Urothelium cell line (cell line): ENCODE measurements around the gene ETNPPL.

Experiments used
- DNase-seq: peaks from one replicate; pipeline ENCODE4 v3.0.0; 2011; ENCODE audit warnings: low spot score, mixed read lengths
- FAIRE-seq: peaks from 2 replicates; lab custom pipeline; 2011; peaks lifted over from hg19 to GRCh38; lab: Jason Lieb, UNC

The ETNPPL gene

DNA sequence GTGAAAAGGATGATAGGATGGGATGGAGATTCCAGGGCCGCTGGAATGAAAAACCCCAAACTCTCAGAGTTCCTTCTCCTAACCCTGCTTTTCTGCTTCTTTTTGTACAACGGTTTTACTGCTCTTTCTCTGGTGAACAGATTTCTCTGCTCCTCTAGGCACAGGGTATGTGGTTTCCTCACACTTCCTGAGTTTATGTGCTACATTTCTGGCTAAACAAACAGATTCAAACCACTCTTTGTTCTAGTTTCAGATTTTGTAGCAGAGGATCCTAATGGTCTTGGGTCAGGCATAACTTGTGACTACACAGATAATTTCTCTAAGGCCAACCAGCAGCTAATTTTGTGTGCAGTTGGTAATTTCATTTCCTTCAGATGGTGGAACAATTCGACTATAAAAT, 59.9 kb downstream of the ETNPPL start:
- no peak for FAIRE-seq
- DNase-seq, result no peak

DNA sequence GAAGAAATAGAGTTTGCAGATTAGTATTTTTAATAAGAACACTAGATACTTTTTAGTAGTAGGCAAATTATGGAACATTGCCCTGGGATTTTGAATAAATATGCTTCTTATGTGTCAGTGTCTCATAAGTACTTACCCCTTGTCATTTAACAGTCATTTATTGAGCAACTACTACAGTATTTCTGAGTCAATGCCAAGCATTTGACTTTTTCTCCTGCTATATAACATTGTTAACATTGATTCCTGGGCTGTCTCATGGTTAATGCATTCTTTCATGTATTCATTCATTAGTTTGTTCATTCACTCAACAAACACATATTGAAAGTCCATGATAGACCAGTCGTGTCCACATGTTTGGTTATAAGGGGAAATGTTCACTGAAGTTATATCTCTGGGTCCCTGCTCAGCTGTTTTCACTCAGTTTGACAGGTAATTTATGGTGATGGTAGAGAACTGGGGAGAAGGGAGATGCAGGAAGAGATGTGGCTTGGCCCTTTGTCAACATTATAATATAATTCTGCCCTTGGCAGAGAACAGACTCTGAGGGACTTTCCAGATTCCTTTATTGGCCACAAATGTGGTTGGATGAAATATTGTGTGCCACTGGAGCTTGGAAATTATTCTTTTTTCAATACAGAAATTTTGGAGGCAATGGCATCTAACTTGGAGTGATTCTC, 62.6 kb downstream of the ETNPPL start:
- peak; percentile 11 for DNase-seq
- FAIRE-seq, result no peak

DNA sequence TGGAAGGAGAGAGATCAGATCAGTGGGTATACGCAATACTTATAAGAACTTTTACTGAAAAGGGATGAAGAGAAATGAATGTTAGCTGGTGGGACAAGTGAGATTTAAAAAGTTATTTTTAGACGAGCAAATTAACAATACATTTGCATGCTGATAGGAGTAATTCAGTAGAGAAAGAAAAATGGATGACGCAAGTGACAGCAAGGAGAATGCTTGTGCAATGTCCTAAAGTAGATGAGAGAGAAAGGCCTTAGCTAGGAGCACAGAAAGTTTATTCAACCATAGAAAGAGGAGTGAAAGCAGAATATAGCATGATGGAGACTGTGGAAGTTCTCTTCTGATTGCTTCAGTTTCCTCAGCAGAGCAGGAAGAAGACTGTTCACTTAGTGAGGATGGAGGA, 66.7 kb downstream of the ETNPPL start:
- FAIRE-seq (no peak), DNase-seq (no peak)

DNA sequence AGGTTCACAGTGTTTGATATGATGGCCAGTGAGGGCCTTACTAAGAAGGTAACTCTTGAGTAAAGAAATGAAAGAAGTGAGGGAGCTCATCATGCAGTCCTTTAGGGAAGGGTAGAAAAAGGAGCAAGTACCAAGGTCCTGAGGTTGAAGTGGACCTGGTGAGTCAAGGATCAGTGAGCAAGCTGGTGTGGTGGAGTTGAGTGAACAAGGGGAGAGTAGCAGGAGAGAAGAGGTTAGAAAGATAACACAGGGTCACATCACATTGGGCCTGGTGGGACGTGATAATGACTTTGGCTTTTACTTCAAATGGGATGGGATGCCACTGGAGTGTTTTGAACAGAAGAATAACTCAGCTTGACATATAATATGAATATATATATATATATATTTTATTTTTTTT, 67.8 kb downstream of the ETNPPL start:
- FAIRE-seq (no peak), DNase-seq (no peak)

DNA sequence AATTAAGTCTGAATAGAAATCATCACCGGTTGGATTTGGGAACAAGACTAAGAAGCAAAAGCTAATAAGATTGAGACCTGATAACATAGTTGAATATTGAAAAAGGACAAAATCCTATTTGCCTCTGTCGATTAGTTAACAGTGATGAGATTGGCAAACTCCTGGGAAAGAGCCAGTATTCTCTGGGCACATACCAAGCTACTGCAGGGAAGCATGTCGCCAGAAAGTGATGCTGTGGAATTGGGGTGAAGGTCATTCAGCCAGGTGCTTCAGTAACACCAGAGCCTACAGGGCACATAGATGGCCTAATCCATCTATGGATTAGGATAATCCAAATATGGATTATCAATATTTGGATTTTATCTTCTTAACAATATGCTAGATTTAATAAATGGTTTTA, 68.4 kb downstream of the ETNPPL start:
- DNase-seq, result no peak
- FAIRE-seq, result no peak

DNA sequence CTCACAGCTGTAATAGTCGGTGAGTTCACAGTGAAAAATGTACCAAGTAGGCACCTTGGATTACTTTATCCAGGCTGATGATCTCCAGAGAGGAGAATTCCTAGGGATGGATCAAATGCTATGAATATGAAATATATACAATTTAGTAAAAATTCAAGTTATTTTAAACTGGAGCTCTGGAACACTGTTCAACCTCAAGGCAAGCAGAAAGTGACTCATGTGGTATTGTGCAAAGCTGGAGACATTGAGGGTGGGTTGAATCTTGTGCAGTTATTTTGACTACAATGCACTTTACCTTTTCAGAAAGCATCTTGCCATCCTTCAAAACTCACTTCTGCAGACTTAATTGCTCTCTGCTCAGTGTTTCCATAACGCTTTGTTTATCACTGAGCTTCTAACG, 69.0 kb downstream of the ETNPPL start:
- no peak for FAIRE-seq
- DNase-seq, result no peak

DNA sequence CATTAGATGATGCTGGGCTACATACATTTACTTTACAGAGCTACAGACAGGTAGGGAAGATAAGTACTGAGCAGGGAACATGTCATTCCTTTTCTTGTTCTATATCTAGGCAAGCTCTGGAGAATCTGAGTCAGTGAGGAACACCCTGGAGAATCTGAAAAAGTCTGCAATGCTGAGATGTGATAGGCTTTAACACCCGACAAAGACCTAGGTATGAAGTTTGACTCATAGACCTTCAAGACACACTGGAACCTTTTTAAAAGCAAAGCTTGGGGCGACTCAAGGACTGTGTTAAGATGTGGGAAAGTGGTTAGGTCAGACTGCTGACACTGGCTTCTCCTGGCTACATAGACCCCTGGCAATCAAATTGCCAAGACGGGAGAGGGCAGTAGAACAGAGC, 69.6 kb downstream of the ETNPPL start:
- no peak for FAIRE-seq
- no peak for DNase-seq
